NCI-H2107 (cell line): ENCODE results near the gene COX8C.

Experiments
- DNase-seq: peaks from one replicate; lab custom pipeline; 2025; lab: John Stamatoyannopoulos, UW

Gene COX8C

GRCh38 chr14:93346926-93347721 is at the start of gene COX8C:
Gene COX8C, plus strand, starts transcription at chr14:93347182. Its CDS starts 87 bp downstream, at chr14:93347269.
- no peak for DNase-seq

- DNase-seq: no peak
Observed at GRCh38 chr14:93299416-93299815, 47.6 kb upstream of the COX8C start.

- DNase-seq: no peak
Observed at GRCh38 chr14:93299866-93300265, 47.1 kb upstream of the COX8C start.

GRCh38 chr14:93301821-93302447 is 45.0 kb upstream of the COX8C start:
- DNase-seq: no peak

- DNase-seq: no peak
Observed at GRCh38 chr14:93302688-93303581, 44.0 kb upstream of the COX8C start.

GRCh38 chr14:93303659-93304058 is 43.3 kb upstream of the COX8C start:
- DNase-seq: no peak

GRCh38 chr14:93304771-93305170 is 42.2 kb upstream of the COX8C start:
- no peak for DNase-seq

GRCh38 chr14:93305725-93306418 is 41.1 kb upstream of the COX8C start:
- DNase-seq: no peak

GRCh38 chr14:93306812-93307211 is 40.2 kb upstream of the COX8C start:
- no peak for DNase-seq

- DNase-seq: no peak
Observed at GRCh38 chr14:93308686-93309345, 38.2 kb upstream of the COX8C start.

- no peak for DNase-seq
Observed at GRCh38 chr14:93309427-93309966, 37.5 kb upstream of the COX8C start.

- no peak for DNase-seq
Observed at GRCh38 chr14:93311082-93311481, 35.9 kb upstream of the COX8C start.

GRCh38 chr14:93315575-93315974 is 31.4 kb upstream of the COX8C start:
- no peak for DNase-seq

GRCh38 chr14:93316716-93317115 is 30.3 kb upstream of the COX8C start:
- DNase-seq: no peak

GRCh38 chr14:93317210-93317874 is 29.6 kb upstream of the COX8C start:
- no peak for DNase-seq

- DNase-seq: no peak
Observed at GRCh38 chr14:93317875-93318807, 28.8 kb upstream of the COX8C start.

- no peak for DNase-seq
Observed at GRCh38 chr14:93318927-93319326, 28.1 kb upstream of the COX8C start.

GRCh38 chr14:93319494-93319893 is 27.5 kb upstream of the COX8C start:
- no peak for DNase-seq

- no peak for DNase-seq
Observed at GRCh38 chr14:93319958-93320357, 27.0 kb upstream of the COX8C start.
